Cardiac muscle cell (in vitro differentiated cells and primary cell): ENCODE data around the gene PHC2. TPM values are rescaled to one million over a fixed set of nuclear protein-coding genes. Genes with fewer than 3 reads are reported as not detected.

Experiments used
- DNase-seq, 2 donors: peaks; one replicate each; pipeline versions ENCODE4 v3.0.0 to v3.0.0-alpha.2; 2010 to 2017; ENCODE audit warnings: low read depth in 1 of 2, low spot score in 1 of 2
- H3K27ac ChIP-seq: fragments of 200-600 bp; sonication (generic); 2 replicates; pipeline ENCODE4 v1.5.1; 2016
- H3K27me3 ChIP-seq: fragments of 200-600 bp; sonication (generic); 2 replicates; pipeline ENCODE4 v1.6.0; 2016; ENCODE audit warnings: control low read depth
- H3K36me3 ChIP-seq: fragments of 200-600 bp; sonication (generic); 2 replicates; pipeline ENCODE4 v1.5.1; 2016; ENCODE audit warnings: control low read depth
- H3K4me1 ChIP-seq: fragments of 200-600 bp; sonication (generic); 2 replicates; pipeline ENCODE4 v1.8.1; 2017; ENCODE audit warnings: low read depth, mild to moderate bottlenecking, mixed run types
- H3K4me3 ChIP-seq: fragments of 200-600 bp; sonication (generic); 2 replicates; pipeline ENCODE4 v1.5.1; 2016; ENCODE audit warnings: mild to moderate bottlenecking
- H3K9me3 ChIP-seq: fragments of 200-600 bp; sonication (generic); 2 replicates; pipeline ENCODE4 v1.5.1; 2017; ENCODE audit warnings: low read depth, mild to moderate bottlenecking, control low read depth
- CTCF ChIP-seq: IDR thresholded peaks from 2 replicates; pipeline ENCODE4 v1.5.1; 2012; ENCODE audit warnings: low read depth, mild to moderate bottlenecking, low read length
- polyA plus RNA-seq: library from polyadenylated mRNA; unstranded; fragments of >200 nt; fragmentation: Nextera tagmentation; extraction: Ambion mirVana; gene quantifications from 2 replicates; pipeline ENCODE4 v1.2.1, GENCODE V29; 2016
- total RNA-seq: library from RNA; depleted of rRNA; stranded (reverse); fragments of >200 nt; gene quantifications from 2 replicates; pipeline ENCODE4 v1.2.3, GENCODE V29; 2016

Gene PHC2
- 81.8 and 84.0 TPM in 2 replicates for total RNA-seq
- 86.0 and 97.9 TPM in 2 replicates for polyA plus RNA-seq

- H3K4me1 ChIP-seq: peaks cover 15% of the 10 kb centered on the region
- no peak within 1 kb of the TSS for H3K27ac ChIP-seq
- H3K36me3 ChIP-seq: no peaks in the 10 kb centered on the region
- H3K4me3 ChIP-seq: peak within 1 kb of the TSS; percentile 60
- peak; percentile 20 for TF ChIP-seq CTCF
- peak; percentile 97 to 99 for DNase-seq
- H3K27me3 ChIP-seq: peaks cover 38% of the 10 kb centered on the region
- H3K9me3 ChIP-seq: no peaks in the 10 kb centered on the region
These were observed at the start of gene PHC2 for GRCh38 chr1:33430692-33431593. Gene PHC2 (minus strand): TSS chr1:33431095. CDS start chr1:33375539, 55,556 bp downstream.

- H3K27ac ChIP-seq: no peak overlapping the region
- H3K9me3 ChIP-seq: no peaks in the 10 kb centered on the region
- TF ChIP-seq CTCF: no peak
- no peak for DNase-seq
- H3K36me3 ChIP-seq: peaks cover 9% of the 10 kb centered on the region
- no peak overlapping the region for H3K4me3 ChIP-seq
- no peaks in the 10 kb centered on the region for H3K27me3 ChIP-seq
- H3K4me1 ChIP-seq: no peaks in the 10 kb centered on the region
These were observed 46.6 kb upstream of the PHC2 start for GRCh38 chr1:33477451-33477850.

- Histone ChIP-seq H3K9me3 (no peaks in the 10 kb centered on the region), H3K4me3 (no peak overlapping the region), H3K27me3 (no peaks in the 10 kb centered on the region), H3K27ac (no peak overlapping the region), H3K4me1 (peaks cover 3% of the 10 kb centered on the region), H3K36me3 (no peaks in the 10 kb centered on the region)
- DNase-seq: no peak
- no peak for TF ChIP-seq CTCF
These were observed 43.0 kb upstream of the PHC2 start for GRCh38 chr1:33473900-33474299.

GRCh38 chr1:33472269-33472980 lies 41.5 kb upstream of the PHC2 start, which contains the start of gene ZSCAN20:
Gene ZSCAN20 (plus strand): TSS chr1:33472645. CDS start chr1:33479289, 6,644 bp downstream.
- Histone ChIP-seq H3K4me3 (peak within 1 kb of the TSS; percentile 43), H3K4me1 (peaks cover 3% of the 10 kb centered on the region), H3K27ac (peak within 1 kb of the TSS; percentile 37), H3K9me3 (no peaks in the 10 kb centered on the region), H3K27me3 (no peaks in the 10 kb centered on the region), H3K36me3 (no peaks in the 10 kb centered on the region)
- DNase-seq: peak; percentile 98 to 99
- TF ChIP-seq CTCF: no peak

GRCh38 chr1:33471416-33471815 lies 40.5 kb upstream of the PHC2 start:
- Histone ChIP-seq H3K4me3 (no peak overlapping the region), H3K4me1 (peaks cover 3% of the 10 kb centered on the region), H3K9me3 (no peaks in the 10 kb centered on the region), H3K27me3 (no peaks in the 10 kb centered on the region), H3K36me3 (no peaks in the 10 kb centered on the region), H3K27ac (no peak overlapping the region)
- no peak for TF ChIP-seq CTCF
- no peak for DNase-seq
